Right lobe of liver (tissue), 4 donors: ENCODE data around the gene MORC4.

Experiments
- POLR2A ChIP-seq: fragments of 450-650 bp; IDR thresholded peaks from one replicate; pipeline ENCODE4 v1.6.1; 2017; ENCODE audit warnings: antibody characterized with exemption, mild to moderate bottlenecking
- TF ChIP-seq, protein P1 (sequence below), 4 donors: fragments of 200-600 bp in 3 of 4; fragments of 450-650 bp in 1 of 4; IDR thresholded peaks; one replicate each; pipeline versions ENCODE4 v1.5.1 to v1.8.0; 2016 to 2022; ENCODE audit warnings: antibody characterized with exemption in 4 of 4, mild to moderate bottlenecking in 2 of 4
- donor health status: DM: no; HTN: no; CAD: no.
- donor health status: DM: no; HTN: no; CAD: no.
- donor health status: DM: no; HTN: yes; CAD: no.

DNA sequence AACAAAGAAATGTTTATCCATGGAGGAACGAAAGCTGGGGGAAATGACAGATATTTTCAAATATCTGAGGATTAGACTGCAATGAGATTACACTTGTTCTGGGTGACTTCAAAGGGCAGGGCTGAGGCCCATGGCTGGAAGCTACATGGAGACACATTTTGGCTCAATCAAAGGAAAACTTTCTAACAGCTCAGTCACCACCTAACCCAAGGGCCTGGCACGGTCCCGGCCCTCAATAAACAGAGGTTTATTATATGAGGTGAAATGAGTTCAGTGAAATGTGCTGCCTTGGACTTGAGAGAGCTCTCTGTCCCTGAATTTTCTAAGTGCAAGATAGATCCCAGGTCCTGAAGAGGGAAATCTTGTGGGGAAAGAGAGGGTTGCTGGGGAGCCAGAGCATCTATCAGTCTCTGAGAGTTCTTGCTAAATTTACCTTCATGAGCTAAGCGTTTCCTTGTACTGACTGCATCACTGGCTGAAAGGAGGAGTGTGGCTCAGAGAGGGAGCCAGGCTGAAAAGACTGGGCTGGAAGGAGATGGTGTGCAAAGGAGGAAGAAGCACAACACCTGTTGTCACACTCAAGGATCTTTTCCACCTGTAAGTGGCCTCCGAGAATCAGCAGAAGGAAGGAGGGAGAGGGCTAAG lies 94.8 kb downstream of the MORC4 start:
- TF ChIP-seq, protein P1, sequence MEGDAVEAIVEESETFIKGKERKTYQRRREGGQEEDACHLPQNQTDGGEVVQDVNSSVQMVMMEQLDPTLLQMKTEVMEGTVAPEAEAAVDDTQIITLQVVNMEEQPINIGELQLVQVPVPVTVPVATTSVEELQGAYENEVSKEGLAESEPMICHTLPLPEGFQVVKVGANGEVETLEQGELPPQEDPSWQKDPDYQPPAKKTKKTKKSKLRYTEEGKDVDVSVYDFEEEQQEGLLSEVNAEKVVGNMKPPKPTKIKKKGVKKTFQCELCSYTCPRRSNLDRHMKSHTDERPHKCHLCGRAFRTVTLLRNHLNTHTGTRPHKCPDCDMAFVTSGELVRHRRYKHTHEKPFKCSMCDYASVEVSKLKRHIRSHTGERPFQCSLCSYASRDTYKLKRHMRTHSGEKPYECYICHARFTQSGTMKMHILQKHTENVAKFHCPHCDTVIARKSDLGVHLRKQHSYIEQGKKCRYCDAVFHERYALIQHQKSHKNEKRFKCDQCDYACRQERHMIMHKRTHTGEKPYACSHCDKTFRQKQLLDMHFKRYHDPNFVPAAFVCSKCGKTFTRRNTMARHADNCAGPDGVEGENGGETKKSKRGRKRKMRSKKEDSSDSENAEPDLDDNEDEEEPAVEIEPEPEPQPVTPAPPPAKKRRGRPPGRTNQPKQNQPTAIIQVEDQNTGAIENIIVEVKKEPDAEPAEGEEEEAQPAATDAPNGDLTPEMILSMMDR (IDR thresholded peaks at IDR 0.05): no peak
- no peak for TF ChIP-seq POLR2A
